Measurements from ENCODE around the gene WASL.

- TF ChIP-seq, protein P1, sequence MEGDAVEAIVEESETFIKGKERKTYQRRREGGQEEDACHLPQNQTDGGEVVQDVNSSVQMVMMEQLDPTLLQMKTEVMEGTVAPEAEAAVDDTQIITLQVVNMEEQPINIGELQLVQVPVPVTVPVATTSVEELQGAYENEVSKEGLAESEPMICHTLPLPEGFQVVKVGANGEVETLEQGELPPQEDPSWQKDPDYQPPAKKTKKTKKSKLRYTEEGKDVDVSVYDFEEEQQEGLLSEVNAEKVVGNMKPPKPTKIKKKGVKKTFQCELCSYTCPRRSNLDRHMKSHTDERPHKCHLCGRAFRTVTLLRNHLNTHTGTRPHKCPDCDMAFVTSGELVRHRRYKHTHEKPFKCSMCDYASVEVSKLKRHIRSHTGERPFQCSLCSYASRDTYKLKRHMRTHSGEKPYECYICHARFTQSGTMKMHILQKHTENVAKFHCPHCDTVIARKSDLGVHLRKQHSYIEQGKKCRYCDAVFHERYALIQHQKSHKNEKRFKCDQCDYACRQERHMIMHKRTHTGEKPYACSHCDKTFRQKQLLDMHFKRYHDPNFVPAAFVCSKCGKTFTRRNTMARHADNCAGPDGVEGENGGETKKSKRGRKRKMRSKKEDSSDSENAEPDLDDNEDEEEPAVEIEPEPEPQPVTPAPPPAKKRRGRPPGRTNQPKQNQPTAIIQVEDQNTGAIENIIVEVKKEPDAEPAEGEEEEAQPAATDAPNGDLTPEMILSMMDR (IDR thresholded peaks at IDR 0.05): no peak
- TF ChIP-seq POLR2A (IDR thresholded peaks at IDR 0.05): no peak
These were observed 82.9 kb downstream of the WASL start for GRCh38 chr7:123665896-123666295.

Data from uterus (tissue), 2 donors.